8988T (cell line): ENCODE data around the gene MANBA.
"Not testable (repeated sequence)": the region's sequence is repeated elsewhere in the genome, so short reads cannot be mapped to it uniquely, and the experiment has no call there.

Experiments used
- DNase-seq: peaks from one replicate; pipeline ENCODE4 v3.0.0; 2011

MANBA gene

GRCh38 chr4:102619021-102619420, 141.7 kb downstream of the MANBA start:
- not testable (repeated sequence) for DNase-seq

GRCh38 chr4:102616636-102617035, 144.1 kb downstream of the MANBA start:
- no peak for DNase-seq

- no peak for DNase-seq
Measured at GRCh38 chr4:102614801-102615200, 146.0 kb downstream of the MANBA start.

GRCh38 chr4:102612824-102613366, 147.9 kb downstream of the MANBA start:
- DNase-seq = no peak

- no peak for DNase-seq
Measured at GRCh38 chr4:102612210-102612609, 148.6 kb downstream of the MANBA start.

GRCh38 chr4:102610476-102610875, 150.3 kb downstream of the MANBA start:
- no peak for DNase-seq

GRCh38 chr4:102610007-102610406, 150.8 kb downstream of the MANBA start:
- no peak for DNase-seq

GRCh38 chr4:102608190-102608589, 152.6 kb downstream of the MANBA start:
- no peak for DNase-seq

- DNase-seq = no peak
Measured at GRCh38 chr4:102606846-102607450, 153.8 kb downstream of the MANBA start.

GRCh38 chr4:102606261-102606660, 154.5 kb downstream of the MANBA start:
- DNase-seq = no peak

GRCh38 chr4:102604222-102604940, 156.4 kb downstream of the MANBA start:
- DNase-seq = no peak

- no peak for DNase-seq
Measured at GRCh38 chr4:102601586-102602227, 159.1 kb downstream of the MANBA start.

- no peak for DNase-seq
Measured at GRCh38 chr4:102600689-102601088, 160.1 kb downstream of the MANBA start.

GRCh38 chr4:102599886-102600285, 160.9 kb downstream of the MANBA start:
- DNase-seq = no peak

GRCh38 chr4:102599455-102599854, 161.3 kb downstream of the MANBA start:
- no peak for DNase-seq

GRCh38 chr4:102598762-102599374, 161.9 kb downstream of the MANBA start:
- no peak for DNase-seq

GRCh38 chr4:102598086-102598761, 162.5 kb downstream of the MANBA start:
- no peak for DNase-seq

GRCh38 chr4:102596532-102596931, 164.2 kb downstream of the MANBA start:
- no peak for DNase-seq

GRCh38 chr4:102594000-102594399, 166.8 kb downstream of the MANBA start:
- DNase-seq = no peak

GRCh38 chr4:102593147-102593546, 167.6 kb downstream of the MANBA start:
- no peak for DNase-seq

- DNase-seq = no peak
Measured at GRCh38 chr4:102592256-102592655, 168.5 kb downstream of the MANBA start.

- DNase-seq = no peak
Measured at GRCh38 chr4:102589743-102590142, 171.0 kb downstream of the MANBA start.

- no peak for DNase-seq
Measured at GRCh38 chr4:102586644-102587021, 174.1 kb downstream of the MANBA start.
